ENCODE data around the gene CIT.

The CIT gene

GRCh38 chr12:119729871-119730270 lies 147.2 kb downstream of the CIT start:
- DNase-seq (ENCODE audit: insufficient read length, low spot score) (no peak), FAIRE-seq (no peak)
- no peak for TF ChIP-seq CTCF (IDR thresholded peaks at IDR 0.05; ENCODE audit: insufficient read depth, missing control alignments)

GRCh38 chr12:119728444-119728745 lies 148.7 kb downstream of the CIT start:
- no peak for TF ChIP-seq CTCF (IDR thresholded peaks at IDR 0.05; ENCODE audit: insufficient read depth, missing control alignments)
- FAIRE-seq = no peak
- no peak for DNase-seq (ENCODE audit: insufficient read length, low spot score)

- DNase-seq (ENCODE audit: insufficient read length, low spot score) = no peak
- no peak for TF ChIP-seq CTCF (IDR thresholded peaks at IDR 0.05; ENCODE audit: insufficient read depth, missing control alignments)
- FAIRE-seq = no peak
These were observed 149.3 kb downstream of the CIT start for GRCh38 chr12:119727600-119728443.

- DNase-seq (ENCODE audit: insufficient read length, low spot score) = no peak
- TF ChIP-seq CTCF (IDR thresholded peaks at IDR 0.05; ENCODE audit: insufficient read depth, missing control alignments) = no peak
- no peak for FAIRE-seq
These were observed 151.6 kb downstream of the CIT start for GRCh38 chr12:119725523-119725922.

- DNase-seq (ENCODE audit: insufficient read length, low spot score) (no peak), FAIRE-seq (no peak)
- TF ChIP-seq CTCF (IDR thresholded peaks at IDR 0.05; ENCODE audit: insufficient read depth, missing control alignments) = no peak
These were observed 155.8 kb downstream of the CIT start for GRCh38 chr12:119721306-119721705.

GRCh38 chr12:119720349-119720748 lies 156.8 kb downstream of the CIT start:
- FAIRE-seq = no peak
- no peak for DNase-seq (ENCODE audit: insufficient read length, low spot score)
- TF ChIP-seq CTCF (IDR thresholded peaks at IDR 0.05; ENCODE audit: insufficient read depth, missing control alignments) = no peak

GRCh38 chr12:119718141-119718540 lies 159.0 kb downstream of the CIT start:
- no peak for TF ChIP-seq CTCF (IDR thresholded peaks at IDR 0.05; ENCODE audit: insufficient read depth, missing control alignments)
- FAIRE-seq (no peak), DNase-seq (ENCODE audit: insufficient read length, low spot score) (no peak)
